ENCODE data around the gene FANCI. TPM values are rescaled to one million over a fixed set of nuclear protein-coding genes. Genes with fewer than 3 reads are reported as not detected.
A peak's percentile ranks its signal among the peaks of the same experiment; 100 is the strongest.

The FANCI gene
- total RNA-seq, 1 experiment from 2014 or later = 112 TPM

- ATAC-seq = no peak
- BruUV-seq (replicated peaks) = no TSS peak
- Histone ChIP-seq H2AFZ (ENCODE audit: low read depth, low read length, poor library complexity, severe bottlenecking) (no peak overlapping the region), H3K27me3 (ENCODE audit: insufficient read depth, low read length) (peaks cover 2% of the 10 kb centered on the region; the same call in 1 of the 2 replicates), H3K4me1 (ENCODE audit: control insufficient read depth in 1 of 2, insufficient read depth in 2 of 2, low read length in 2 of 2) (peaks cover 2 to 14% of the 10 kb centered on the region in 2 experiments; a peak in 1 of 4 replicates), H4K20me1 (ENCODE audit: insufficient read depth) (no peaks in the 10 kb centered on the region), H3K4me2 (ENCODE audit: low read length) (no peak overlapping the region), H3K79me2 (ENCODE audit: insufficient read depth, low read length) (no peaks in the 10 kb centered on the region), H3K36me3 (ENCODE audit: control insufficient read depth in 1 of 2, insufficient read depth in 2 of 2, low read length in 2 of 2) (no peaks in the 10 kb centered on the region), H3K9me2 (ENCODE audit: insufficient read depth) (no peaks in the 10 kb centered on the region), H3K27ac (ENCODE audit: low read depth, low read length) (no peak overlapping the region), H3K9ac (ENCODE audit: low read length) (no peak overlapping the region), H3K9me3 (ENCODE audit: control insufficient read depth in 1 of 2, insufficient read depth in 1 of 2, low read depth in 1 of 2, low read length in 2 of 2) (no peaks in the 10 kb centered on the region), H3K4me3 (replicated peaks in 1 of 2; ENCODE audit: low read depth in 1 of 2, low read length in 2 of 2) (no peak overlapping the region)
- TF ChIP-seq POLR2AphosphoS5 (IDR thresholded peaks at IDR 0.05; ENCODE audit: low read depth, low read length) = no peak
- TF ChIP-seq SIN3A (IDR thresholded peaks at IDR 0.05; ENCODE audit: low read depth) = no peak
- no peak for TF ChIP-seq CBX3 (IDR thresholded peaks at IDR 0.05; ENCODE audit: low read depth)
- TF ChIP-seq JUND (IDR thresholded peaks at IDR 0.05) = no peak
- TF ChIP-seq EZH2 (IDR thresholded peaks at IDR 0.05) = no peak
- TF ChIP-seq EGR1 (IDR thresholded peaks at IDR 0.05; ENCODE audit: low read depth) = no peak
- TF ChIP-seq SP1 (IDR thresholded peaks at IDR 0.05; ENCODE audit: low read depth) = no peak
- TF ChIP-seq, protein P1, sequence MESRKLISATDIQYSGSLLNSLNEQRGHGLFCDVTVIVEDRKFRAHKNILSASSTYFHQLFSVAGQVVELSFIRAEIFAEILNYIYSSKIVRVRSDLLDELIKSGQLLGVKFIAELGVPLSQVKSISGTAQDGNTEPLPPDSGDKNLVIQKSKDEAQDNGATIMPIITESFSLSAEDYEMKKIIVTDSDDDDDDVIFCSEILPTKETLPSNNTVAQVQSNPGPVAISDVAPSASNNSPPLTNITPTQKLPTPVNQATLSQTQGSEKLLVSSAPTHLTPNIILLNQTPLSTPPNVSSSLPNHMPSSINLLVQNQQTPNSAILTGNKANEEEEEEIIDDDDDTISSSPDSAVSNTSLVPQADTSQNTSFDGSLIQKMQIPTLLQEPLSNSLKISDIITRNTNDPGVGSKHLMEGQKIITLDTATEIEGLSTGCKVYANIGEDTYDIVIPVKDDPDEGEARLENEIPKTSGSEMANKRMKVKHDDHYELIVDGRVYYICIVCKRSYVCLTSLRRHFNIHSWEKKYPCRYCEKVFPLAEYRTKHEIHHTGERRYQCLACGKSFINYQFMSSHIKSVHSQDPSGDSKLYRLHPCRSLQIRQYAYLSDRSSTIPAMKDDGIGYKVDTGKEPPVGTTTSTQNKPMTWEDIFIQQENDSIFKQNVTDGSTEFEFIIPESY (IDR thresholded peaks at IDR 0.05; ENCODE audit: extremely low read depth, insufficient replicate concordance, low read length) = no peak
- TF ChIP-seq, protein P2, sequence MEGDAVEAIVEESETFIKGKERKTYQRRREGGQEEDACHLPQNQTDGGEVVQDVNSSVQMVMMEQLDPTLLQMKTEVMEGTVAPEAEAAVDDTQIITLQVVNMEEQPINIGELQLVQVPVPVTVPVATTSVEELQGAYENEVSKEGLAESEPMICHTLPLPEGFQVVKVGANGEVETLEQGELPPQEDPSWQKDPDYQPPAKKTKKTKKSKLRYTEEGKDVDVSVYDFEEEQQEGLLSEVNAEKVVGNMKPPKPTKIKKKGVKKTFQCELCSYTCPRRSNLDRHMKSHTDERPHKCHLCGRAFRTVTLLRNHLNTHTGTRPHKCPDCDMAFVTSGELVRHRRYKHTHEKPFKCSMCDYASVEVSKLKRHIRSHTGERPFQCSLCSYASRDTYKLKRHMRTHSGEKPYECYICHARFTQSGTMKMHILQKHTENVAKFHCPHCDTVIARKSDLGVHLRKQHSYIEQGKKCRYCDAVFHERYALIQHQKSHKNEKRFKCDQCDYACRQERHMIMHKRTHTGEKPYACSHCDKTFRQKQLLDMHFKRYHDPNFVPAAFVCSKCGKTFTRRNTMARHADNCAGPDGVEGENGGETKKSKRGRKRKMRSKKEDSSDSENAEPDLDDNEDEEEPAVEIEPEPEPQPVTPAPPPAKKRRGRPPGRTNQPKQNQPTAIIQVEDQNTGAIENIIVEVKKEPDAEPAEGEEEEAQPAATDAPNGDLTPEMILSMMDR (IDR thresholded peaks at IDR 0.05 in 2 of 3, conservative IDR thresholded peaks at IDR 0.05 in 1 of 3; ENCODE audit: borderline replicate concordance in 1 of 3, insufficient read depth in 1 of 3, low read depth in 2 of 3, low read length in 2 of 3) = no peak
- TF ChIP-seq ZFX (IDR thresholded peaks at IDR 0.05) = no peak
- no peak for TF ChIP-seq YY1 (IDR thresholded peaks at IDR 0.05; ENCODE audit: extremely low read depth, insufficient replicate concordance, low read depth, low read length)
- TF ChIP-seq ZNF274 (IDR thresholded peaks at IDR 0.05; ENCODE audit: low read depth, low read length) = no peak
- peak; percentile 5 for TF ChIP-seq TCF7L2 (IDR thresholded peaks at IDR 0.05; ENCODE audit: borderline replicate concordance, extremely low read depth, insufficient read depth, insufficient read length)
- TF ChIP-seq SRF (IDR thresholded peaks at IDR 0.05; ENCODE audit: low read depth) = no peak
- TF ChIP-seq REST (IDR thresholded peaks at IDR 0.05; ENCODE audit: low read depth) = peak; percentile 96
- RAD21 ChIA-PET (ENCODE audit: low non-redundant PET in 1 of 2, low total read pairs in 2 of 2, uncharacterized antibody in 2 of 2, unreplicated experiment in 2 of 2) = no interaction called here
- POLR2A ChIA-PET = no interaction called here
- CTCF ChIA-PET = no interaction called here
- intact Hi-C loops (cut with micrococcal nuclease) = no loop called here
- DNase-seq (ENCODE audit: low read depth, low spot score) = no peak
These were observed 117.8 kb downstream of the FANCI start for GRCh38 chr15:89361451-89362202.
